ENCODE data around the gene XKR8.

Gene XKR8

DNA sequence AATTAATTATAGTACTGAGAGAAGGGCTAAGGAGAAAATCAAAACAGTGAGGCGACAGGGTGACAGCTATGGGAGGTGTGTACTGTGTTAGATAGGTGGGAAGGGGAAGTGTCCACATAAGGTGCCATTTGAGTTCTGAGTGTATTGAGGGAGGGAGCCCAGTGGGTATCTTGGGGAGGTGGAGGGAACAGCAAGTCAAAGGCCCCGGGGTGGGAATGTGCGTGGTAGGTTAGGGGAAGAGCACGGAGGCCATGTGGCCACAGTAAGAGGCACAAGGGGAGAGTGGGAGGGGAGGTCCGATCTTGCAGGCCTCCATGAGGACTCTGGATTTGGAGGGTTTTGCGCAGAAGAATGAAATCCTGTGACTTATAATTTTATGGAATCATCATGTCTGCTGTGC lies 3.0 kb upstream of the XKR8 start:
- DNase-seq = no peak

DNA sequence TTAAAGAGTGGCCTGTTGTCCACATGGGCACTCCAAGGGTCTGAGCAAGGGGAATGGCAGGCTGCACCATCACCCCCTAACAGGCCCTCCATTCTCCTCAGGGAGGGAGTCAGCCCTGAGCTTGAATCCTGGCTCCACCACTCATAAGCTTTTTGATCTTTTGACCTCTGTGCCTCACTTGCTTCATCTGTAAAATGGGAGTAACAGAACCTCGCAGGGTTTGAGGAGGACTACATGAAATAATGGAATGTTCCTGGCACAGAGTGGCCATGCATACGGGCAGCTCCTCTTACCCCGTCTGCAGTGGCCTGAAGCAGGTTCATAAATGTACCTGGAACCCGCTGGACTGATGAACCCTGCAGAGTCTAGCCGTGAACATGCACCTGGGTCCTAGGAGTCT lies 2.1 kb upstream of the XKR8 start:
- DNase-seq = no peak

DNA sequence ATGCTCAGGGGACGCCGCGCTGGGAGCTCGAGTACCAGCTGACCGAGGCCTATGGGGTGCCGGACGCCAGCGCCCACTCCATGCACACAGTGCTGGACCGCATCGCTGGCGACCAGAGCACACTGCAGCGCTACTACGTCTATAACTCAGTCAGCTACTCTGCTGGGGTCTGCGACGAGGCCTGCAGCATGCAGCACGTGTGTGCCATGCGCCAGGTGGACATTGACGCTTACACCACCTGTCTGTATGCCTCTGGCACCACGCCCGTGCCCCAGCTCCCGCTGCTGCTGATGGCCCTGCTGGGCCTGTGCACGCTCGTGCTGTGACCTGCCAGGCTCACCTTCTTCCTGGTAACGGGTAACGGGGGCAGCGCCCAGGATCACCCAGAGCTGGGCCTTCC lies 1.3 kb upstream of the XKR8 start:
- no peak for DNase-seq

DNA sequence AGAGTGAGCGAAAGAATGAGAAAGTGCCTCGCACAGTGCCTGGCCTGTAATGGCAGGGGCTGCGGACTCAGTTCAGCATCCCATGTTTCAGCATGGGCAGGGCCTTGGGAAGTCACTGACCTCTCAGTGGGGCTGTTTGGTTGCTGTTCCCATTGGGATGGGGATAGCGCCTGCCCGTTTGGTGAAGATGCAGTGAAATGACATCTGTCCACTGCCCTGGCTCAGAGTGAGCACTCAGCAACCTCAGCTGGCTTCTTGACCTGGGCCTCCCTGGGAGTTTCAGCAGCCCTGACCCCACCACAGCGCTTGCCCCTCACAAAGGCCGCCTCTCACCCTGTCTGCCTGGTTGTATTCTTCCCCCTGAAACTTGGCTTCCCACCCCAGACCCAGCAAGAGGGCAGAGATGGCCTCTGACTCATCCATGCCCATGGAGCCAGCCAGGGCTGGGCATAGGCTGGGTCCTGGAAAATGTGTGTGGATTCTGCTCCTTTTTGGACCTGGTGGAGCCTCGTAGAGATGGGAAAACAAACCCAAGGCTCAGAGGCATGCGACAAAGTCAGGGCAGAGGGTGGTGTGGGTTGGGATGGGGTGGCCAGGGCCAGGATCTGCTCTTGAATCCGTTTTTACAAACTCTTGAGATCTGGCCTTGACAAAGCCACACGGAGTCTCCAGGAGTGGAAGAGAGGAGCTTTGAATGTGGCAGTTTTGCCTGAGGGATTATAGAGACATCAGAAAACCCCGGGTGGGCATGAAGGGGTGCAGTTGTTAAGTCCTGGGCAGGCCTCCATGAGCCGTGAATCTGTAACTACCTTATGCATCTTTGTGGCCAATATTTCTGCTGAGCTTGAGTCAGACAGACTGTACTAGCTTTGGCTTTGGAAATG lies 1.2 kb downstream of the XKR8 start:
- DNase-seq = no peak

DNA sequence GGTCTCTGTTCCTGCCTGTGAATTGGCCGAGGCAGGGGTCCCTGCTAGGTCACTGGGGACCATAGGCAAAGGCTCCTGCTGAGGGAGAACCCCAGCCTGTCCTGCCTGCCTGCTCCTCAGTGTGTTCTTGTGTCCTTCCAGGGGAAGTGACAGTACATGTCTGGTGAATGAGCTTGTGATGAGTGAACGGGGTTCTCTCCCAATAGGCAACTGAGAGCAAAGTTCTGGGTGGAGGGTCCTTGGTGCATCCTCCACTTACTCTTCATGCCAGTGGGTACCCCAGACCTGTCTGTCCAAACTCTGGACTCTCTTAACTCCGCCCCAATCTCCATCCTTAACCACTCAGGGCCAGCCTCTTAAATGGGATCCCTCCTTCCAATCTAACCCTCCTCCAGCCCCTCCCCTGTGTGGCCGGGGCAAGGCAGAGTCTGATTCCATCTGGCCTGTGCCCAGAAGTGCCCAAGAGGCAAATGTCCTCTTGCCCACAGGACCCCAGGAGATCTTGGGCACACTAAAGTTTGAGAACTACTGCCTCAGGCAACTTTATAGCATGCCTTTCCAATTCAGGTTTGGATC lies 2.0 kb downstream of the XKR8 start:
- no peak for DNase-seq

DNA sequence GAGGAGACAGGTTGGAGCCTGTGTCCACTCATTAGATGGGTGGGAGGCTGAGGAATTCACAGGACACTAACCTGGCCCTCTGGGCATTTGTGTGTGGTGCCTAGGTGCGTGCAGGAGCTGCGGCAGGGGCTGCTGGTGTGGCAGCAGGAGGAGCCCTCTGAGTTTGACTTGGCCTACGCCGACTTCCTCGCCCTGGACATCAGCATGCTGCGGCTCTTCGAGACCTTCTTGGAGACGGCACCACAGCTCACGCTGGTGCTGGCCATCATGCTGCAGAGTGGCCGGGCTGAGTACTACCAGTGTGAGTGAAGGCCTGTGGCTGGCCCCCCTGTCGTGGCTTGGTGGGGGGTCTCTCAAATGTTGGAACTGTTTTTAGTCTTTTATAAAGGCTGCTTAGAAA lies 3.6 kb downstream of the XKR8 start:
- DNase-seq = no peak

DNA sequence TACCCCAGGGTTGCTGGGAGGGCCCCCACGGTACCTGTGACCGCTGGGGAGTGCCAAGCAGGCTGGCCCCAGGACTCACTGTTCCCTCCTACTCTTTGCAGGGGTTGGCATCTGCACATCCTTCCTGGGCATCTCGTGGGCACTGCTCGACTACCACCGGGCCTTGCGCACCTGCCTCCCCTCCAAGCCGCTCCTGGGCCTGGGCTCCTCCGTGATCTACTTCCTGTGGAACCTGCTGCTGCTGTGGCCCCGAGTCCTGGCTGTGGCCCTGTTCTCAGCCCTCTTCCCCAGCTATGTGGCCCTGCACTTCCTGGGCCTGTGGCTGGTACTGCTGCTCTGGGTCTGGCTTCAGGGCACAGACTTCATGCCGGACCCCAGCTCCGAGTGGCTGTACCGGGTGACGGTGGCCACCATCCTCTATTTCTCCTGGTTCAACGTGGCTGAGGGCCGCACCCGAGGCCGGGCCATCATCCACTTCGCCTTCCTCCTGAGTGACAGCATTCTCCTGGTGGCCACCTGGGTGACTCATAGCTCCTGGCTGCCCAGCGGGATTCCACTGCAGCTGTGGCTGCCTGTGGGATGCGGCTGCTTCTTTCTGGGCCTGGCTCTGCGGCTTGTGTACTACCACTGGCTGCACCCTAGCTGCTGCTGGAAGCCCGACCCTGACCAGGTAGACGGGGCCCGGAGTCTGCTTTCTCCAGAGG lies 6.8 kb downstream of the XKR8 start:
- no peak for DNase-seq

DNA sequence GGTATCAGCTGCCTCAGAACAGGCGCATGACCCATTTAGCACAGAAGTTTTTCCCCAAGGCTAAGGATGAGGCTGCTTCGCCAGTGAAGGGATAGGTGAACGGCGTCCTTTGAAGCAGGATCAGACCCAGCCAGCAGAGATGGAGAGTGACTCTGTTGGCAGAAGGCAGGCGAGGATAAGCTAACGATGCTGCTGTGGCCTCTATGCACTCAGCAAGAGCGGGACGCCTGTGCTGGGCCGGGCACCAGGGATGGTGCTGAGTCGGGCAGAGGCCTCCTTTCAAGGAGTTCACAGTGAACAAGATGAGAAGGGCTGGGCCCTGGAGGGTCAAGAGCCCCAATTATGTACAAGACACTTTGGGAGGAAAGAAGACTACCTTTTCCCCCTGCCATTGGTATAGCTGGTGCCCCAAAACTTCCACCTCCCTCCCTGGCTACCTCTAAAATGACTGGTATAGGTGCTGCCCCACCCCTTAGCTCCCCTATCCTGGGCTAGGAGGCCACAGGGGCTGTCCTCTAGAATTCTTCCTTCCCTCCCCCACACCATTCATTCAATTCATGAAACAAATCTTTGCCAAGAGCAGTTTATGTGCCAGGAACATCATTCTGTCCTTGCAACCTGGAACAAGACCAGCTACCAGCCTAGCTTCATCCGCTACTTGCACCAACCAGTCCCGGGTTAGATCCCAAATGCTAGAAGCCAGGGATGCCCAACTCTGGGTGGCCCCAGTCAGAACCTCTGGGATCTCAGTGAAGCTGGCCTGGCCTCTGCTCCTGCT lies 7.5 kb downstream of the XKR8 start:
- no peak for DNase-seq

DNA sequence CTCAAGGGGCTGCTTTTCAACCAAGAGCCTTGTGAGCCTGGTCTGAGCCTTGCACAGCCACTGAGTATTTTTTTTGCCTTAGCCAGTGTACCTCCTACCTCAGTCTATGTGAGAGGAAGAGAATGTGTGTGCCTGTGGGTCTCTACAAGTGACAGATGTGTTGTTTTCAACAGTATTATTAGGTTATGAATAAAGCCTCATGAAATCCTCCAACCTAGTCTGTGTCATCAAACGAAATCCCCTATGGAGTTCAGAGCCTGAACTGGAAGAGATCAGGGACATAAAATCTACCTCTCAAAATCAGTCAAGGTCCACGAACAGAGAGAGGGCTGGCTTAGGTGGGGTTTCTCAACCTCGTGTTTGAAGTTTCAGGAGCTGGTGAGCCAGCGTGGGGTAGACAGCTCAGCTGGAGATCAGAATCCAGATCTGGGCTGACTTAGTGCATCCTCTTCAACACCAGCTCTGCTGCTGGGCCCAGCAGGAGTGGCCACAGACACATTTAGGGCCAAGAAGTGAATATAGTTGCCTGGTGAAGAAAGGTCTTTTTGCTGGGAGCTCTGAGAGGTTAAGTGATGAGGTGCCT lies 8.2 kb downstream of the XKR8 start:
- peak; percentile 40 for DNase-seq

DNA sequence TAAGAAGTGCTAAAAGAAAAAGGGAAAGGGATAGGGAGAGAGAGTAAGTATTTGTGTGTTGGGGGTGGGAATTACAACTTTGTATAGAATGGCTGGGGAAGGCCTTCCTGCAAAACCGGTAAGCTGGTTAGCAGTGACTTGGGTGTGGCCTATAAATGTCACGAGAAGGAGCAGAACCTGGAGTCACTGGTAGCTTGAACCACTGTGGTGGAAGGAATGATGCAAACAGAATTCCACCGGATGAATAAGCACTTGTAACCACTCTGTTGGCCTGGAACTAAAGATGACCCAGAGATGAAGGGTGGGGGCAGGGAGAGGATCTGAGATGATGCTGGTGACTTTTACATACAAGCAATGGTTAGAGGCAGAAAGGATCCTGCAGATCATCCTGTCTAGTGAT lies 8.9 kb downstream of the XKR8 start:
- peak; percentile 37 for DNase-seq

DNA sequence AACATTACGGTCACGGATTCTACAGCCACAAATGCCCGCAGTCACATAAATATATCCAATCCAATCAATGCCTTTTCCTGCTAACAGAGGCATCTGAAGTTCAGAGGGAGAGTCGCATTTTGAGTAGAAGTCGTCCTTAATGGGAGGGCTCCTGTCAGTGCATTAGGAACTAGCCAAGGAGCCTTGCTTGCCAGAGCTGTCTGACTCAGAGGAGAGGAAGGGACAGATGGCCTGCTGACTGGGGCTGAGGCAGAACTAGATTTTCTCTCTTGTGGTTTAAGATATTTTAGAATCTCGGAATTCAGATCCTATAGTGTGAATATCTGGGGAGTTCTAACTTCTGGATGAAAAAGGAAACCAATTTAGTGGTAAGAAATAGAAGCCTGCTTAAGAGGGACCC lies 10.6 kb downstream of the XKR8 start:
- no peak for DNase-seq

DNA sequence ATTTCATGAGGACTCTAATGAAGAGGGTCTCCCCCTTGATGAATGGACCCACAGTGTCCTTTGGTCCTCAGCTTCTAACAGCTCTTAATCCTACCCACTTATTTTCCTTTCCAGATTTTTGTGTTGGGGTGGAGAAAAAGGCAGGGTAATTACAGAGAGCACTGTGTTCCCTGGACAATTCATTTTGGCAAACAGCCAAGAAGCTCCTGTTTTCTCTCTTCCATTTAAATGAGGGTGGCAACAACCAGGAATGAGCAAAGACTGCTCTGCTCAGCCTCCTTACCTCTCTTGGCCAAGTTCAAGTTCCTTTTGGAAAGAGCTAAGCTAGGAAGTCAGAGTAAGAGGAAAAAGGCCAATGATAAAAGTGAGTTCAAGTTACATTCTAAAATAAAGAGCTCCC lies 11.9 kb downstream of the XKR8 start:
- DNase-seq = no peak

DNA sequence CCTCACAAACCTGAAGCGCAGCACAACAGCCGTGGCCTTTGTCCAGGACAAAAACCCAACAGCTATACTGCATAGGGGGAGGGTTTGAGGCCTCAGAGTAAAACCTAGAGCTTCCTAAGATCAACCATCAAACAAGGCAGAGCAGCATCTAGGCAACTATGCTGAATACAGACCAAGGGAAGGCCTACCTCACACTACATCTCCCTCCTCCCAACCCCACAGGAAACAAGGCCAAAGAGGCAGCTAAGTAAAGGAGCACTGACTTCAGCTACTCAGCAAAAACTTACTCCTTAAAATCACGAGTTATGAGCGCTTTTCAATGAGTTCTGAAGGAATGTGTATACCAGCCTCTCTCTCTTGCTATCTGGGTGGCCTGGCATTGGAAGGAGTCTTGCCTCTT lies 12.4 kb downstream of the XKR8 start:
- no peak for DNase-seq

DNA sequence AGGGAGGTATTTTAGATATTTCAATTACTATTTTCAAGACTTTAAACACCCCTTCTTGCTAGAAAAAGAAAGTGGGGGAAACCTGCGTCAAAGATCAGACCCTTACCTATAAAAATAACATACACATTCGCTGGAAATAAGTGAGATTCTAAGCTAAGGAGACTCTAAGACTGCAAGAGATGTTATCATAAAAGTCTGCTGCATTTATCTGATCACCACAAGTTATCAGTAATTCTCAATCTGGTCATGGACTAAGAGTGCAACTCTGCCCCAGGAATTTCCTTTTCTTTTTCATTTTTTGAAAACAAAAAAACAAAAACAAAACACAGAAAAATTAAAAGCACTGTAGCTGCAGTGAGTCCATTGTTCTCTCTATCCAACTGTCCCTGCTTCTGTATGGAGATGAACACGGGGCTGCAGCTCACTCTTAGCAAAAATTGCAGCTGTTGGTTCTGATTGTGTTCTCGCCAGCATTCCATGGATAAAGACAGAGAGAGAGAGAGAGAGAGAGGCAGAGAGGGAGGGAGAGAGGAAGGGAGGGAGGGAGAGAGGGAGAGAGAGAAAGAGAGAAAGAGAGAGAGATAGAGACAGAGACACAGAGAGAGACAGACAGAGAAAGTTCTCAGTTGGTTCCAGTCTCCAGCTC lies 14.1 kb downstream of the XKR8 start:
- no peak for DNase-seq

DNA sequence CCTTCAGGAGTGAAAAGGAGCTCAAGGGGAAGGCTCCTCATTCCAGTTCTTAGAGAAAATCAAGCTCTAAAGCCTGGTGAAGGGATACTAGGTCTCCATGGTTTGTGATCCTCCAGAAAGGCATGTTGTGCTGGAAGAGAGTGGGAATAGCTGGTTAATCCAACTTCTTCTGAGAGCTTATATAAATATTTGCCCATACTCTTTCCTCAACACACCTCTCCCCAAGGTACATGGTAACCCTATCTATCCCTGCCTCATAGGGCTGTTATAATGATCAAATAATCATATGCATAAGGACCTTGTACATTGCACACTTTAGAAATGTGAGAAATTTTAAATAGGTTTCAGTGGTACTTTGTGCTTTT lies 14.6 kb downstream of the XKR8 start:
- DNase-seq = no peak

DNA sequence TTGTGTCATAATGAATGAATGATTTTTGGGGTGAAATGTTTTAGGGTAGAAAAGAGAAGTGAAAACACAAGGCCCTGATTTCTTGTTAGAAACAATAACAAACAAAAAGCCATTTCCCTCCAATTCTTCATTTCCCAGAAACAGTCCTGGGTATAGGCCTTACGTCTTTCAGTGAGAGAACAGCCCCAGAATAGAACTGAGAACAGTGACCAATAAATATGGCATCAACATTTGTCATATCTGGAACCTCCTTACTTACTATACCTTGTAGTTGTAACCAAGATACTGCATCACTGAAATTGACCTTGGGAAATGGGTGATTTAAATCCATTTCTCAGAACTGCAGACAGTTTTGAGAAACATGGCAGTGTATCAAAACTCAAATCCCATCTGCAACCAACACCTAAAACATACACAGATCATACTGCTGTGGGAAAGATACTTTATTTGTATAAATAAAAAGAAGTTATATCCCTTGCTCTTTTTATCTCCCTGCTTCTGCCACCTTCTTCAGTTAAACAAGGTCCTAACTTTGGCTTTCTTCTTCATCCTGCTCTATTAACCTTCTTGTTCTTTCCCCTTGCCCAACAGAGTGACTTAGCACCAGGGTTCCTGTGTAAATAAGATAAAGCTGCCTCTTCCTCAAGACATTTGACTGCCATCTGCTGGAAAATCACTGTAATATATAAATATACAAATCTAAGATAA lies 19.5 kb downstream of the XKR8 start:
- DNase-seq = no peak

DNA sequence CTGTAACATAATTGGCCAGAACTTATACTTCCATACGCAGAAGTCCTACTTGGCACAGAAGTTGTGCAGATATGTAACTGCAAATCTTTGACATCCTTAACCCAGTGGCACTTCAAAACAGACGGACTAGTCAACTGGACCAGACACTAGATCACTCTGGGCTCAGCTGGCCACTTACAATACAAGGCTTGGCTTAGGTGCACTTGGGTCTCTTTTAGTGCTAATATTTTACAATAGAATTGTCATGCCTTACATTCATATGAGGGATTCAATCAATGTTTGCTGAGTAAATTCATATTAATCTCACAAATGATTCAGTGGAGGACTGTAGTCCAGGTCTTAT lies 20.1 kb downstream of the XKR8 start:
- no peak for DNase-seq

DNA sequence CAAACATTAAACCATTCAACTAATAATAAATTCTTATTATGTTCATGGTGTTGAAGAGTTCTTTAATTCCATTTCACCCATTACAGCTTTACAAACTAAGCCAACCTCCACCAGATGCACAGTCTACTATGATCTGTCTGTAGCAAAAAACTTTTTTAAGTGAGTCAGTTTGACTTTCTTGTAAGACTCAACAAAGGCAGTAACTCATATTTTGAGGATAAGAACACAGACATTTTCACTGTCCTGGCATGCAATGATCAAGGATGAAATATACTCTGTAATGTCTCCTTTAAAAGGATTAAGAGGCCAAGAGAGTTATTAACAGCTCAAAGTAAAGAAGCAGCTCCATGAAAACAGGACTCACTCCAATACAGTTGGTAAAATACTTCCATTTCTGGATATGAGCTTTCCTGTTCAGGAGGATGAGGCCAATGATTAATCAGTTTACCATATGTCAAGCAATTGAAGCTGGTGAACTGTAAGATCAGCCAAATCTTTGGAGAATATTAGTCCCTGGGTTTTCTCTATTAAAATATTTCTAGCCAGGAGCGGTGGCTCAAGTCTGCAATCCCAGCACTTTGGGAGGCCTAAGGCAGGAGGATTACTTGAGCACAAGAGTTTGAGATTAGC lies 20.6 kb downstream of the XKR8 start:
- no peak for DNase-seq

DNA sequence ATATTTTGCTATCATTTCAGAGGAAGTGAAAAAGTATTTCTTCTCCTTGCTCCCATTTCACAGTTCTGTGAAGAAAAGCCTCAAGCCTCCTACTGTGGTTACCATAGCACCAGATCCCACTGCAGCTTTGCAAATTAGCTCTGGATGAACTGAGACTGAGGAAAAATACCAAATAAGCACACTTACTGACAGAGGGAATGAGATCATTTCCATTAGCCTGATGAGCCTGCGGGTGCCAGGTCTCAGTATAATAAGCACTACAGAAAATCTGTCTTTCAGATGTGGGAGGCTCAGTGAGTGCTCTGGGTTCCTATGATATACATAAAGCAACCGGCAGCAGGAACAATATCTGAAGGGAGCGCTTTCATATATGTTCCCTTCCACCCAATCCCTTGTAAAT lies 21.4 kb downstream of the XKR8 start:
- no peak for DNase-seq

DNA sequence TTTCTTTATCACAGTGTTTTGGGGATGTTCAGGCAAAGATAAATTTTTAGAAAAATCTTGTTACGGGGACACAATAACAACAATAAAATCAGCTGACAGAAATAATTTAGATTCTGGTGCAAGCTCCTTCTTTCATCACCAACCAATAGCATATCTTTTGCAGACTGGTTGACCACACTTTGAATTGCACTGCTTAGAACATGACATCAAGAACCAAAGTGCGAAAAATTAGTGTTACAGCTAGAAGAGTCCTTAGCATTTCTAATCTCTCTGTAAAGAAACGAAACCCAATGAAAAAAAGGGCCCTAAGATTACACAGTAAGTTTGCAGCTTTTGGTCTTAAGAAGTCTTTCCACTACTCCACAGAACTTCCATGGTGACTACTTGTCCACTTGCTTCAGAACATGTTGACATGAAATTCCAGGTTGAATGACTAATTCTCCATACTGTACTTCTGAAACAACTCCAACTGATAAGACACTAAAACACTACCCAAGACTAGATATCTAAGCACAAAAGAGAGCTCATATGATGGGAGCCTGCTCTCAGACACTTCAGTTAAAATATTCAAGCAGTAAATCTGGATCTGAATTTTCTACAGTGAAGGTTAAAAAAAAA lies 31.3 kb downstream of the XKR8 start:
- DNase-seq = no peak

DNA sequence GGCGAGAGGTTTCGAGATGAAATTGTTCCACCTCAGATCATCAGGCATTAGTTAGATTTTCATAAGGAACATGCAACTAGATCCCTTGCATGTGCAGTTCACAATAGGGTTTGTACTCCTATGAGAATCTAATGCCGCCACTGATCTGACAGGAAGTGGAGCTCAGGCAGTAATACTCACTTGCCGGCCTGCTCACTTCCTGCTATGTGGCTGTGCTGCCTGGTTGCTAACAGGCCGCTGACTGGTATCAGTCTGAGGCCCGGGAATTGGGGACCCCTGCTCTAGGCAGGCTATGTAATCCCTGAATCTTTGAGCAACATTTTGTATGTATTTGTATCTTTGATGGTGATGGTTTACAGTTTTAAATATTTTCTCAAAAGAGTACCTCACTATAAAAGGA lies 32.5 kb downstream of the XKR8 start:
- peak; percentile 51 for DNase-seq
